C4-2B (cell line): ENCODE results near the gene MYO1D.

Experiments used
- ZFX ChIP-seq: fragments of 450-650 bp; IDR thresholded peaks from 2 replicates; pipeline ENCODE4 v1.6.1; 2017
- TF ChIP-seq, protein P1 (sequence below): fragments of 450-650 bp; conservative IDR thresholded peaks from 2 replicates; pipeline ENCODE4 v1.5.1; 2017; ENCODE audit warnings: mild to moderate bottlenecking

DNA sequence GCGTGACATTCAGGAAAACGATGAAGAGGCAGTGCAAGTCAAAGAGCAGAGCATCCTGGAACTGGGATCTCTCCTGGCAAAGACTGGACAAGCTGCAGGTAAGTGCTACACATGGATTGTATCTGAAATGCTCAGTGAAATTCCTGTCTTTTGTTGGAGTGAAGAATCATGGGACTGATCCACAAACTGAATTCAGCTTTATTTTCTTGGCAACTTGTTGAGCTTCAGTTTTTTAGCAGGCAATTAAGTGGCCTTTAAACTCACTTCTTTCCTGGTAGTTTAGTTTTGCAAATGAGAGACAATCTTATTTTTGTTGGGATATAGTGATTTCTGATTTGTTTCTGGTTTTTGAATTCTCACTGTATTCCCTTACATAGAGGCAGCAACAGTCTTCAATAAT lies 430.0 kb downstream of the MYO1D start:
- TF ChIP-seq, protein P1, sequence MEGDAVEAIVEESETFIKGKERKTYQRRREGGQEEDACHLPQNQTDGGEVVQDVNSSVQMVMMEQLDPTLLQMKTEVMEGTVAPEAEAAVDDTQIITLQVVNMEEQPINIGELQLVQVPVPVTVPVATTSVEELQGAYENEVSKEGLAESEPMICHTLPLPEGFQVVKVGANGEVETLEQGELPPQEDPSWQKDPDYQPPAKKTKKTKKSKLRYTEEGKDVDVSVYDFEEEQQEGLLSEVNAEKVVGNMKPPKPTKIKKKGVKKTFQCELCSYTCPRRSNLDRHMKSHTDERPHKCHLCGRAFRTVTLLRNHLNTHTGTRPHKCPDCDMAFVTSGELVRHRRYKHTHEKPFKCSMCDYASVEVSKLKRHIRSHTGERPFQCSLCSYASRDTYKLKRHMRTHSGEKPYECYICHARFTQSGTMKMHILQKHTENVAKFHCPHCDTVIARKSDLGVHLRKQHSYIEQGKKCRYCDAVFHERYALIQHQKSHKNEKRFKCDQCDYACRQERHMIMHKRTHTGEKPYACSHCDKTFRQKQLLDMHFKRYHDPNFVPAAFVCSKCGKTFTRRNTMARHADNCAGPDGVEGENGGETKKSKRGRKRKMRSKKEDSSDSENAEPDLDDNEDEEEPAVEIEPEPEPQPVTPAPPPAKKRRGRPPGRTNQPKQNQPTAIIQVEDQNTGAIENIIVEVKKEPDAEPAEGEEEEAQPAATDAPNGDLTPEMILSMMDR, result no peak
- no peak for TF ChIP-seq ZFX
